WTC11 (cell line): ENCODE measurements around the gene GRID2. TPM values are rescaled to one million over a fixed set of nuclear protein-coding genes. Genes with fewer than 3 reads are reported as not detected.
"Not testable (repeated sequence)": the region's sequence is repeated elsewhere in the genome, so short reads cannot be mapped to it uniquely, and the experiment has no call there.

Source experiments
- ATAC-seq: fragments of 200-7000 bp; cut with Tn5 transposase; 2 replicates; pipeline ENCODE4 v1.10.0; 2021; ENCODE audit warnings: mild to moderate bottlenecking, moderate library complexity
- CTCF ChIA-PET: fragments of 300-600 bp; sonication (Branson Sonifier 250); formaldehyde crosslinking; loops from one replicate; lab custom pipeline; 2021; ENCODE audit warnings: antibody characterized with exemption; lab: Charles Lee
- POLR2A ChIA-PET: fragments of 350-600 bp; sonication (Branson Sonifier 250); formaldehyde crosslinking; loops from one replicate; lab custom pipeline; 2021; ENCODE audit warnings: antibody characterized with exemption; lab: Charles Lee
- DNase-seq: peaks from one replicate; pipeline ENCODE4 v3.0.0; 2021; ENCODE audit warnings: low spot score
- H3K27ac Mint-ChIP-seq: 2 replicates; pipeline ENCODE4 v1.8.0; 2021; ENCODE audit warnings: mixed read lengths
- H3K27me3 Mint-ChIP-seq: 2 replicates; pipeline ENCODE4 v1.8.0; 2021; ENCODE audit warnings: low read depth, mild to moderate bottlenecking, moderate library complexity, mixed read lengths
- H3K36me3 Mint-ChIP-seq: 2 replicates; pipeline ENCODE4 v1.8.0; 2021; ENCODE audit warnings: mixed read lengths
- H3K4me1 Mint-ChIP-seq: 2 replicates; pipeline ENCODE4 v1.8.0; 2022; ENCODE audit warnings: mixed read lengths
- H3K4me3 Mint-ChIP-seq: 2 replicates; pipeline ENCODE4 v1.8.0; 2021; ENCODE audit warnings: mild to moderate bottlenecking, moderate library complexity, mixed read lengths
- H3K9me3 Mint-ChIP-seq: 2 replicates; pipeline ENCODE4 v1.8.0; 2021; ENCODE audit warnings: mixed read lengths
- CBFB ChIP-seq: sonication (generic); formaldehyde crosslinking; IDR thresholded peaks from 2 replicates; pipeline ENCODE4 v1.8.1; 2022; ENCODE audit warnings: mild to moderate bottlenecking, low read depth, missing genetic modification reagents
- FOXJ3 ChIP-seq: sonication (generic); formaldehyde crosslinking; IDR thresholded peaks from 2 replicates; pipeline ENCODE4 v1.9.0; 2021; ENCODE audit warnings: missing genetic modification reagents, mild to moderate bottlenecking, borderline replicate concordance
- FOXP1 ChIP-seq: sonication (generic); formaldehyde crosslinking; IDR thresholded peaks from 2 replicates; pipeline ENCODE4 v1.8.0; 2022; ENCODE audit warnings: missing genetic modification reagents, mild to moderate bottlenecking, moderate library complexity, borderline replicate concordance
- JUN ChIP-seq: sonication (generic); formaldehyde crosslinking; IDR thresholded peaks from 2 replicates; pipeline ENCODE4 v1.8.0; 2023; ENCODE audit warnings: mild to moderate bottlenecking, missing genetic modification reagents
- NFATC4 ChIP-seq: fragments of 250-450 bp; sonication (Bioruptor Pico); IDR thresholded peaks from 2 replicates; pipeline ENCODE4 v1.9.0; 2021; ENCODE audit warnings: mild to moderate bottlenecking
- NFE2L1 ChIP-seq: sonication (generic); formaldehyde crosslinking; IDR thresholded peaks from 2 replicates; pipeline ENCODE4 v1.8.1; 2023; ENCODE audit warnings: missing genetic modification reagents
- OVOL2 ChIP-seq: fragments of 250-450 bp; sonication (Bioruptor Pico); IDR thresholded peaks from 2 replicates; pipeline ENCODE4 v1.9.0; 2021; ENCODE audit warnings: mild to moderate bottlenecking, borderline replicate concordance
- SOX15 ChIP-seq: fragments of 250-450 bp; sonication (Bioruptor Pico); IDR thresholded peaks from 2 replicates; pipeline ENCODE4 v1.9.0; 2021; ENCODE audit warnings: mild to moderate bottlenecking
- ZNF121 ChIP-seq: sonication (generic); formaldehyde crosslinking; IDR thresholded peaks from 2 replicates; pipeline ENCODE4 v1.8.0; 2023; ENCODE audit warnings: missing genetic modification reagents
- ZNF138 ChIP-seq: sonication (generic); formaldehyde crosslinking; conservative IDR thresholded peaks from 2 replicates; pipeline ENCODE4 v1.8.1; 2022; ENCODE audit warnings: mild to moderate bottlenecking, moderate library complexity, missing genetic modification reagents
- ZNF232 ChIP-seq: sonication (generic); formaldehyde crosslinking; IDR thresholded peaks from 2 replicates; pipeline ENCODE4 v1.8.0; 2022; ENCODE audit warnings: mild to moderate bottlenecking, missing genetic modification reagents
- ZNF263 ChIP-seq: sonication (generic); formaldehyde crosslinking; IDR thresholded peaks from 2 replicates; pipeline ENCODE4 v1.8.1; 2022; ENCODE audit warnings: low read depth, mild to moderate bottlenecking, moderate library complexity, missing genetic modification reagents
- ZNF423 ChIP-seq: fragments of 250-450 bp; sonication (Bioruptor Pico); IDR thresholded peaks from 2 replicates; pipeline ENCODE4 v2.1.2; 2022; ENCODE audit warnings: mild to moderate bottlenecking, moderate library complexity
- total RNA-seq: library from RNA; stranded (reverse); gene quantifications from 3 replicates; pipeline ENCODE4 v1.2.3, GENCODE V29; 2021
- TF ChIP-seq, protein P1 (sequence below): fragments of 250-450 bp; sonication (Bioruptor Pico); IDR thresholded peaks from 2 replicates; pipeline ENCODE4 v1.9.0; 2021; ENCODE audit warnings: moderate library complexity, mild to moderate bottlenecking, inconsistent platforms, borderline replicate concordance
- TF ChIP-seq, protein P2 (sequence below): sonication (generic); formaldehyde crosslinking; IDR thresholded peaks from 2 replicates; pipeline ENCODE4 v1.8.1; 2022; ENCODE audit warnings: low read depth, missing genetic modification reagents, borderline replicate concordance
- TF ChIP-seq, protein P3 (sequence below): sonication (generic); formaldehyde crosslinking; IDR thresholded peaks from 2 replicates; pipeline ENCODE4 v1.8.1; 2023; ENCODE audit warnings: mild to moderate bottlenecking, missing genetic modification reagents, moderate library complexity
- TF ChIP-seq, protein P4 (sequence below): sonication (generic); formaldehyde crosslinking; IDR thresholded peaks from 2 replicates; pipeline ENCODE4 v1.8.0; 2022; ENCODE audit warnings: mild to moderate bottlenecking, missing genetic modification reagents
- TF ChIP-seq, protein P5 (sequence below): fragments of 250-450 bp; sonication (Bioruptor Pico); IDR thresholded peaks from 2 replicates; pipeline ENCODE4 v2.1.2; 2022; ENCODE audit warnings: mild to moderate bottlenecking, moderate library complexity
- TF ChIP-seq, protein P6 (sequence below): sonication (generic); formaldehyde crosslinking; IDR thresholded peaks from 2 replicates; pipeline ENCODE4 v1.8.1; 2023; ENCODE audit warnings: mild to moderate bottlenecking, missing genetic modification reagents, moderate library complexity

The GRID2 gene
- total RNA-seq, 1 experiment from 2014 or later: 26.8 TPM

GRCh38 chr4:93289241-93289640 is 985.5 kb downstream of the GRID2 start:
- ChIA-PET POLR2A (no interaction called here), CTCF (no interaction called here)
- Mint-ChIP-seq H3K36me3 (no peaks in the 10 kb centered on the region), H3K4me1 (no peaks in the 10 kb centered on the region), H3K27me3 (no peaks in the 10 kb centered on the region), H3K9me3 (no peaks in the 10 kb centered on the region), H3K27ac (no peak overlapping the region), H3K4me3 (no peak overlapping the region)
- DNase-seq (no peak), ATAC-seq (no peak)
- TF ChIP-seq, protein P1, sequence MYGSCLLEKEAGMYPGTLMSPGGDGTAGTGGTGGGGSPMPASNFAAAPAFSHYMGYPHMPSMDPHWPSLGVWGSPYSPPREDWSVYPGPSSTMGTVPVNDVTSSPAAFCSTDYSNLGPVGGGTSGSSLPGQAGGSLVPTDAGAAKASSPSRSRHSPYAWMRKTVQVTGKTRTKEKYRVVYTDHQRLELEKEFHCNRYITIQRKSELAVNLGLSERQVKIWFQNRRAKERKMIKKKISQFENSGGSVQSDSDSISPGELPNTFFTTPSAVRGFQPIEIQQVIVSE (CRISPR knock-in tag): no peak
- no peak for TF ChIP-seq NFE2L1
- TF ChIP-seq, protein P2, sequence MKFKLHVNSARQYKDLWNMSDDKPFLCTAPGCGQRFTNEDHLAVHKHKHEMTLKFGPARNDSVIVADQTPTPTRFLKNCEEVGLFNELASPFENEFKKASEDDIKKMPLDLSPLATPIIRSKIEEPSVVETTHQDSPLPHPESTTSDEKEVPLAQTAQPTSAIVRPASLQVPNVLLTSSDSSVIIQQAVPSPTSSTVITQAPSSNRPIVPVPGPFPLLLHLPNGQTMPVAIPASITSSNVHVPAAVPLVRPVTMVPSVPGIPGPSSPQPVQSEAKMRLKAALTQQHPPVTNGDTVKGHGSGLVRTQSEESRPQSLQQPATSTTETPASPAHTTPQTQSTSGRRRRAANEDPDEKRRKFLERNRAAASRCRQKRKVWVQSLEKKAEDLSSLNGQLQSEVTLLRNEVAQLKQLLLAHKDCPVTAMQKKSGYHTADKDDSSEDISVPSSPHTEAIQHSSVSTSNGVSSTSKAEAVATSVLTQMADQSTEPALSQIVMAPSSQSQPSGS (CRISPR knock-in tag): no peak
- no peak for TF ChIP-seq ZNF121
- no peak for TF ChIP-seq ZNF232 (CRISPR knock-in tag)
- TF ChIP-seq, protein P3, sequence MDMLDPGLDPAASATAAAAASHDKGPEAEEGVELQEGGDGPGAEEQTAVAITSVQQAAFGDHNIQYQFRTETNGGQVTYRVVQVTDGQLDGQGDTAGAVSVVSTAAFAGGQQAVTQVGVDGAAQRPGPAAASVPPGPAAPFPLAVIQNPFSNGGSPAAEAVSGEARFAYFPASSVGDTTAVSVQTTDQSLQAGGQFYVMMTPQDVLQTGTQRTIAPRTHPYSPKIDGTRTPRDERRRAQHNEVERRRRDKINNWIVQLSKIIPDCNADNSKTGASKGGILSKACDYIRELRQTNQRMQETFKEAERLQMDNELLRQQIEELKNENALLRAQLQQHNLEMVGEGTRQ (CRISPR knock-in tag): no peak
- TF ChIP-seq NFATC4 (CRISPR knock-in tag): no peak

- ChIA-PET CTCF (no interaction called here), POLR2A (no interaction called here)
These were observed 986.1 kb downstream of the GRID2 start for GRCh38 chr4:93289831-93290230.

DNA sequence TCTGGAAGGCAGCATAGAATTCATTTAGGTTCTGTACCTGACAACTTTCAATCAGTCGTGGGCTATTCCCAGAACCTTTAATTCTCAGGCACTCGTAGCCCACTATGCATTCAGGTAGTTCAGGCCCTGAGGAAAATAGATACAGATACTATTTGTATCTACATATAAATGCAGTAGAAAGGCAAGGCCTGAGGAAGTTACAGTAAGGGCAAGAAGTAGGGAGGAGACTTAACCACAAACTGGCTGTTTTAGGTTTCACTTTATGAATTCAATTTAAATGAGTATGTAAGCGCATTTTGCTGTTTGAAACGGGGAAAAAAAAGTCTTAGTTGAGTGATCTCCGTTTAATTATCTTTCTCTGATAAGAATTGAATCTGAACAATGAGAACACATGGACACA is 995.4 kb downstream of the GRID2 start:
- POLR2A ChIA-PET: no interaction called here
- ATAC-seq (peak; percentile 51; the same call in 1 of the 2 replicates), DNase-seq (no peak)
- no peak overlapping the region for H3K4me3 Mint-ChIP-seq
- TF ChIP-seq SOX15 (CRISPR knock-in tag): no peak
- TF ChIP-seq ZNF263 (CRISPR knock-in tag): no peak
- TF ChIP-seq, protein P3 (CRISPR knock-in tag): no peak
- TF ChIP-seq FOXP1: no peak
- no peak for TF ChIP-seq ZNF423 (CRISPR knock-in tag)
- TF ChIP-seq, protein P4, sequence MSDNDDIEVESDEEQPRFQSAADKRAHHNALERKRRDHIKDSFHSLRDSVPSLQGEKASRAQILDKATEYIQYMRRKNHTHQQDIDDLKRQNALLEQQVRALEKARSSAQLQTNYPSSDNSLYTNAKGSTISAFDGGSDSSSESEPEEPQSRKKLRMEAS (CRISPR knock-in tag): no peak
- TF ChIP-seq ZNF121: no peak
- TF ChIP-seq, protein P5, sequence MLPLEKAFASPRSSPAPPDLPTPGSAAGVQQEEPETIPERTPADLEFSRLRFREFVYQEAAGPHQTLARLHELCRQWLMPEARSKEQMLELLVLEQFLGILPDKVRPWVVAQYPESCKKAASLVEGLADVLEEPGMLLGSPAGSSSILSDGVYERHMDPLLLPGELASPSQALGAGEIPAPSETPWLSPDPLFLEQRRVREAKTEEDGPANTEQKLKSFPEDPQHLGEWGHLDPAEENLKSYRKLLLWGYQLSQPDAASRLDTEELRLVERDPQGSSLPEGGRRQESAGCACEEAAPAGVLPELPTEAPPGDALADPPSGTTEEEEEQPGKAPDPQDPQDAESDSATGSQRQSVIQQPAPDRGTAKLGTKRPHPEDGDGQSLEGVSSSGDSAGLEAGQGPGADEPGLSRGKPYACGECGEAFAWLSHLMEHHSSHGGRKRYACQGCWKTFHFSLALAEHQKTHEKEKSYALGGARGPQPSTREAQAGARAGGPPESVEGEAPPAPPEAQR (CRISPR knock-in tag): no peak
- TF ChIP-seq OVOL2: no peak
- TF ChIP-seq CBFB (CRISPR knock-in tag): no peak
- no peak for TF ChIP-seq FOXJ3
- no peak for TF ChIP-seq JUN
- TF ChIP-seq ZNF138: no peak
- TF ChIP-seq, all 79 proteins: peak for 0
- Mint-ChIP-seq H3K9me3 (no peaks in the 10 kb centered on the region), H3K4me1 (peaks cover 16% of the 10 kb centered on the region), H3K27ac (no peak overlapping the region), H3K27me3 (no peaks in the 10 kb centered on the region), H3K36me3 (no peaks in the 10 kb centered on the region)
- CTCF ChIA-PET: no interaction called here

More at GRCh38 chr4:93289831-93290230, 986.1 kb downstream of the GRID2 start:
- Mint-ChIP-seq H3K4me3 (no peak overlapping the region), H3K27ac (no peak overlapping the region), H3K36me3 (no peaks in the 10 kb centered on the region), H3K27me3 (no peaks in the 10 kb centered on the region), H3K9me3 (no peaks in the 10 kb centered on the region), H3K4me1 (no peaks in the 10 kb centered on the region)
- TF ChIP-seq, protein P6, sequence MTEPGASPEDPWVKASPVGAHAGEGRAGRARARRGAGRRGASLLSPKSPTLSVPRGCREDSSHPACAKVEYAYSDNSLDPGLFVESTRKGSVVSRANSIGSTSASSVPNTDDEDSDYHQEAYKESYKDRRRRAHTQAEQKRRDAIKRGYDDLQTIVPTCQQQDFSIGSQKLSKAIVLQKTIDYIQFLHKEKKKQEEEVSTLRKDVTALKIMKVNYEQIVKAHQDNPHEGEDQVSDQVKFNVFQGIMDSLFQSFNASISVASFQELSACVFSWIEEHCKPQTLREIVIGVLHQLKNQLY (CRISPR knock-in tag): no peak
- ATAC-seq (no peak), DNase-seq (no peak)

DNA sequence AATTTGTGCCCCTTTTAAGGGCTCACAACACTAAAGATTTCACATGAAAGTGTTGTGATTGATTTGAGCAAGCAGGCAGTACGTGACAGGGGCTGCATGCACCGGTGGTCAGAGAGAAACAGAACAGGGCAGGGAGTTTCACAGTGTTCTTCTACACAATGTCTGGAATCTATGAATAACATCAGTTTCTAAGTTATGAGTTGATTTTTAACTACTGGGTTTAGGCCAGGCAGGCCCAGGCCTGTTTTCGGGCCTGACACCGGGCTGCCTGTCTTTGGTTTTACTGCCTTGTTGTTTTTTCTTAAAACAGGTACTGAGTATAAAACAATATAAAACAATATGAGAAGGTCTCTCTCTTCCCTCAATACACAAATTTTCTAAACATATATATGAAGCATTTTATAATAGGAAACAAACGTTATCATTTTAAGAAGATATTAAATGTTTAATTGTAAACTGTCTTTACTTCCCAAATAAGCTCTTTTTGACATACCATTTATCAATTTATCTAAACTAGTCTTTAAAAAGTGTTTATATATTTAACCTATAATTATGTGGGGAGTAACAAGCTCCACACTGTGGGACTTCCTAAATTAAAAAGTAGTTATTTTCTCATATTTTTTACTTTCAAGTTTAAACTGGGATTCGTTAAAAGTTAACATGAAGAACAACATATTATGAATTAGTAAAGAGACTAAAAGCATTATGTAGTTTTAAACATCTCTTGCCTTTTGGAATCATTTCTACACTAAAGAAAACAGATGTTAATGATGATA is 997.2 kb downstream of the GRID2 start:
- H3K36me3 Mint-ChIP-seq, H3K4me3 Mint-ChIP-seq, POLR2A ChIA-PET, CTCF ChIA-PET, DNase-seq, H3K27ac Mint-ChIP-seq, H3K27me3 Mint-ChIP-seq, ATAC-seq, H3K9me3 Mint-ChIP-seq: not testable (repeated sequence)
- peaks cover 16% of the 10 kb centered on the region for H3K4me1 Mint-ChIP-seq
